GM20000 (cell line): Measurements from ENCODE around the gene LRBA.

ENCODE experiments used
- DNase-seq: peaks from one replicate; pipeline ENCODE4 v3.0.0; 2012; ENCODE audit warnings: low spot score
- TF ChIP-seq, protein P1 (sequence below): IDR thresholded peaks from 2 replicates; pipeline ENCODE4 v1.5.1; 2012; ENCODE audit warnings: mild to moderate bottlenecking, control low read depth; ENCODE audit errors: extremely low read depth, missing control alignments

LRBA gene

DNA sequence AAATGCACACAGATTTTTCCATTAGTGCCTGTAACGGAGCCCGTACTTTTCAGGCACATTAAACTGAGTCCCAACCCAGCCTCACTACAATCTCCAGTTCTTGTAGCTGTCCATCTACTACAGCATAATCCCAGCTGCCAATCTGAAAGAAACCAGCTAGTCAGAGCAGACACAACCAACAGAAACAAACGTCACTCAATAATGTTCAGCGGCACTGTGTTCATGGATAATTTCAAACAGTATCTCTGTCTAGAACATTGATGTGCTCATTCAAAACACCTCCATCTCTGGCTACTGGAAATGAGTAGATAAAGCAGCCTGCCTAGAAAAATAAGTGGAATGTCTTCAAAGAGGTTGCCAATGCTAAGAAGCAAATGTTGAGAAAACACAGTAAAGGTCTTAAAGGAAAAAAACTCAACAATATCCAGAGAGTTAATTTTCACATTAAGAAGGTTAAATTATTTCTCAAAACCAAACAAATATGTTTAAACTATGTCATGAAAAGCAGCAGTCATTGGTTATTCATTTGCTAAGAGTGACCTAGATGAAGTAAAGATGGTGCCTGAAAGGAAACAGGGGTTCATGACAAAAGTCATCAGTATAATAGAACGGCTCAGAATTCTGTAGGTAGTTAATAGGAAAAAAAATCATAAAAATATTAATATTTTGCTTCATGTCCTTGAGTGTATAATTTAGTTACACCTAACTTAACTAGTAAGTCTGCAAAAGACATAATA is 678.2 kb downstream of the LRBA start:
- TF ChIP-seq, protein P1, sequence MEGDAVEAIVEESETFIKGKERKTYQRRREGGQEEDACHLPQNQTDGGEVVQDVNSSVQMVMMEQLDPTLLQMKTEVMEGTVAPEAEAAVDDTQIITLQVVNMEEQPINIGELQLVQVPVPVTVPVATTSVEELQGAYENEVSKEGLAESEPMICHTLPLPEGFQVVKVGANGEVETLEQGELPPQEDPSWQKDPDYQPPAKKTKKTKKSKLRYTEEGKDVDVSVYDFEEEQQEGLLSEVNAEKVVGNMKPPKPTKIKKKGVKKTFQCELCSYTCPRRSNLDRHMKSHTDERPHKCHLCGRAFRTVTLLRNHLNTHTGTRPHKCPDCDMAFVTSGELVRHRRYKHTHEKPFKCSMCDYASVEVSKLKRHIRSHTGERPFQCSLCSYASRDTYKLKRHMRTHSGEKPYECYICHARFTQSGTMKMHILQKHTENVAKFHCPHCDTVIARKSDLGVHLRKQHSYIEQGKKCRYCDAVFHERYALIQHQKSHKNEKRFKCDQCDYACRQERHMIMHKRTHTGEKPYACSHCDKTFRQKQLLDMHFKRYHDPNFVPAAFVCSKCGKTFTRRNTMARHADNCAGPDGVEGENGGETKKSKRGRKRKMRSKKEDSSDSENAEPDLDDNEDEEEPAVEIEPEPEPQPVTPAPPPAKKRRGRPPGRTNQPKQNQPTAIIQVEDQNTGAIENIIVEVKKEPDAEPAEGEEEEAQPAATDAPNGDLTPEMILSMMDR: no peak
- no peak for DNase-seq

DNA sequence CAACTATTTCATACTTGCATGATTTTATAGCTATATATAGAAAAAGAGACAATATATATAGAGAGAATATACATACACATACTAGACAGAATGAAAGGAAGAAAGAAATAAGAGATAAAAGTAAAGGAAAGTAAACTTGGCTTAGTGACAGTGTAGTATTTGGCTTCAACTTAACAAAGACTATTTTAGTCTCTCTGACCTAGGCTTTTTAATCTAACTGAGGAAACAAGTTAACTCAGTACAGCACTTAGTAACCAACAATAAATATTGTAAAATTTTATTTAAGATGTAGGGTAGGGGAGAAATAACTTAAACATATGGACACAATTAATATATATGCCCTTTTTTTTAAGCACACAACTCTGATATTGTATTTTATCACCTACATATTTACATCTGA is 682.1 kb downstream of the LRBA start:
- TF ChIP-seq, protein P1: no peak
- DNase-seq: no peak

DNA sequence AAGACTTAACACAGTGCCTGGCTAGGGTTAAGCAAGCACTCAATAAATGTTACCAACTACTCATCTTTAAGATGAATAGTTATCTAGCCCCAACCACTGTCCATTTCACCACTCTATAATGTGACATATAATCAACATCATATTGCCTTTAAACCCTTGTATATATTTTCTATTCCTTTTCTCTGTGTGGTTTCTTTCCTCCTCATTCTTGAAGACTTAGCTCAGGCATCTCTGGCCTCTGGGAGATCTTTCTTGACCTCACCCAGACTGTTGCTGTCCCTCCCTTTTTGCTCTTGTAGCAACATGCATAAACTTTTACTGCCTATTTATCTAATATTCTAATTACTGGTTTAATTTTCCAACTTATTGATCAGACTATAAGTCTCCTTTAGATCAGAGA is 683.0 kb downstream of the LRBA start:
- TF ChIP-seq, protein P1: no peak
- no peak for DNase-seq

DNA sequence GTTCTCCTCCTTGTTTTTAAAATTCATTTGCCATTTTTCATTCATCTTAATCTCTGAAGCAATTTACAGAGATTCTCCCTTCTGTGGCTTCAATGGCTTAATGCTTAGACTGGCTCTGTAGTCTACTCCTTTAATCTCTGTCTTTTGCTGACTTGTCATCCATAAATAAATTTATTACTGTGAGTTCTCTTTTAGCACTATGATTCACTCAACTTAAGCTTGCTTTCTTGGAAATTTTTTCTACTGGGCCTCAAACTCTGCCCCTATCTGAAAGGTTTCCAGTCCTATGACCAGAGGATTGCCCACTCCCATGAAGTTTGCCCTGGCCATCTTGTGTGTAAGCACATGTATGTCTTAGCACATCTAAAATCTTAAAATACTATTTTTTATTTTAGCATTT is 685.7 kb downstream of the LRBA start:
- no peak for DNase-seq
- TF ChIP-seq, protein P1: no peak

DNA sequence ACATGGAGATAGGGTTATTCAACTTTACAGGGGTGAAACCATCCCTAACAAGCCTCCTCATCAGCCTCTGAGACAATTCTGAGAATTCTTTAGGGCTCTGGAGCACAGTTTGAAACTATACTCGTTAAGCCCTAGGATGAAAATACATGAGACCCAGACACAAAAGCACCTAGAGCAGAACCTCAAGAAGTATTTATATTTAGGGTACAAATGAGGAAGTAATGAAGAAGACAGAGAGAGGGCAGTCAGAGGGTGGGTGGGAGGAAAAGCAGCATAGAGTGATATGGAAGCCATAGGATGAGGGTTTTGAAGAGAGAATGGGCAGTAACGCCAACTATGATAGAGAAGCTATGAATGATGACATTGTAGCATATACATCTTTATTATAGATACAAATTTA is 686.6 kb downstream of the LRBA start:
- TF ChIP-seq, protein P1: no peak
- DNase-seq: no peak

DNA sequence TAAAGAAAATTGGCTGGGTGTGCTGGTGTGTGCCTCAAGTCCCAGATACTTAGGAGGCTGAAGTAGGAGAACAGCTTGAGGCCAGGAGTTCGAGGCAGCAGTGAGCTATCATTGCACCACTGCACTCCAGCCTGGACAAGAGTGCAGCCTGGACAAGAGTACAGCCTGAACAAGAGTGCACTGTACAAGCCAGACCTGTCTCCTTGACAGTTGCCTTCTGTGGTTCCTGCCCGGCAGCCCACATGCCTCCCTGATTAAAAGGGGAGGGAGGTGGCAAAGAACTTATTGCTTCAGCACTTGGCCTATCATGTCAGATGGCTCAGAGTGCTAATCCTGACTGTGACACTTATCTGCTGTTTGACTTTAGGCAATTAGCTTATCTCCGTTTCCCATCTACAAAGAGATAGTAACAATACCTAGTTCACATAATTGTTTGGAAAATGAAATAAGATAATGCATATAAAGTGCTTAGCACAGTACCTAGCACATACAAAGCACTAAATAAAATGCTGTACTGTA is 687.8 kb downstream of the LRBA start:
- no peak for DNase-seq
- TF ChIP-seq, protein P1: no peak

DNA sequence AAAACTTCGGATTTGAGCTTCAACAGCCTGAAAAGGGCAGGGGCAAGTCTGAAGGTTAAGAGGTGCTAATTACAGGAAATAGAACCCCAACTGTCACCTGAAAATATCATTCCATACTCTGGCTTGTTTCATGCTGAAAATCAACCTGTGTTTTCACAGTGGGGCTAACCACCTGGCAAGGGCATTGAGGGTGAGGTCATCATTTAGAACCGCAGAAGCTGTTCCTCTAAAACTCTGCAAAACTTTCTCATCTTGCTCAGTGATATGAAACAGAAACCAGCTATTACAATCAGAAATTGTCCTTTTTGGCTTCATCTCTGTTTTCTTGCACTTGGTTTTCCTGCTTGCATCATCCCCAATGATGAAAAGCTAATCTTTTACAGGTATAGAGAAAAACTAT is 689.2 kb downstream of the LRBA start:
- no peak for DNase-seq
- TF ChIP-seq, protein P1: no peak
